ENCODE data around the gene TEX19.

TEX19 gene

GRCh38 chr17:82322526-82323453 is 36.3 kb upstream of the TEX19 start:
- no peak for DNase-seq

GRCh38 chr17:82323514-82324234 is 35.4 kb upstream of the TEX19 start:
- DNase-seq, result no peak

GRCh38 chr17:82324566-82325285 is 34.3 kb upstream of the TEX19 start:
- no peak for DNase-seq

GRCh38 chr17:82325286-82326180 is 33.5 kb upstream of the TEX19 start:
- DNase-seq, result no peak

- no peak for DNase-seq
These were observed 31.8 kb upstream of the TEX19 start for GRCh38 chr17:82327289-82327688.

- no peak for DNase-seq
These were observed 31.3 kb upstream of the TEX19 start for GRCh38 chr17:82327757-82328140.

GRCh38 chr17:82328141-82328993 is 30.7 kb upstream of the TEX19 start:
- no peak for DNase-seq

GRCh38 chr17:82328994-82329507 is 30.0 kb upstream of the TEX19 start:
- DNase-seq, result no peak

- no peak for DNase-seq
These were observed 29.2 kb upstream of the TEX19 start for GRCh38 chr17:82329683-82330321.

GRCh38 chr17:82330322-82331239 is 28.5 kb upstream of the TEX19 start:
- peak; percentile 37 for DNase-seq

GRCh38 chr17:82331345-82331939 is 27.6 kb upstream of the TEX19 start:
- DNase-seq, result no peak

GRCh38 chr17:82332669-82333278 is 26.3 kb upstream of the TEX19 start:
- peak; percentile 28 for DNase-seq

- DNase-seq, result peak; percentile 15
These were observed 25.5 kb upstream of the TEX19 start, which contains the start of gene SECTM1 for GRCh38 chr17:82333279-82334171. SECTM1 (minus strand) TSS chr17:82333766; CDS start chr17:82327240, 6,526 bp downstream.

GRCh38 chr17:82334204-82334621 is 24.8 kb upstream of the TEX19 start:
- no peak for DNase-seq

GRCh38 chr17:82334622-82335394 is 24.2 kb upstream of the TEX19 start:
- no peak for DNase-seq

GRCh38 chr17:82338858-82339633 is 20.0 kb upstream of the TEX19 start:
- DNase-seq, result no peak

All from NCI-H748 treated with DMSO at 0.1 percent for 48 hours (cell line).